NOMO-1 treated with dmso at 0.1 percent for 144 hours (cell line): ENCODE measurements around the gene MTREX.

ENCODE experiments used
- DNase-seq: peaks from one replicate; lab custom pipeline; 2025; ENCODE audit not compliant: unreplicated experiment; lab: John Stamatoyannopoulos, UW

Gene MTREX

GRCh38 chr5:55324815-55325418 lies 17.1 kb downstream of the MTREX start:
- no peak for DNase-seq

DNA sequence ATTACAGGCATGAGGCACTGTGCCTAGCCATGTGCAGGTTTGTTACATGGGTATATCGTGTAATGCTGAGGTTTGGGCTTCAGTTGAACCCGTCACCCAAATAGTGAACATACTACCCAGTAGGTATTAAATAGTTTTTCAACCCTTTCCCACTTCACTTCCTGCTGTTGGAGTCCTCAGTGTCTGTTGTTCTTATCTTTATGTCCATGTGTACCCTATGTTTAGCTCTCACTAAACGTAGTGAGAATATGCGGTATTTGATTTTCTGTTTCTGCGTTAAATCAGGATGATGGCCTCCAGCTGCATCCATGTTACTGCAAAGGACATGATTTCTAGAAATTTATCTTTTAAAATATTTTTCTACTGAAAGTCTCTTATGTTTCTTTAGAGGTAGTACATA lies 17.8 kb downstream of the MTREX start:
- DNase-seq = no peak

DNA sequence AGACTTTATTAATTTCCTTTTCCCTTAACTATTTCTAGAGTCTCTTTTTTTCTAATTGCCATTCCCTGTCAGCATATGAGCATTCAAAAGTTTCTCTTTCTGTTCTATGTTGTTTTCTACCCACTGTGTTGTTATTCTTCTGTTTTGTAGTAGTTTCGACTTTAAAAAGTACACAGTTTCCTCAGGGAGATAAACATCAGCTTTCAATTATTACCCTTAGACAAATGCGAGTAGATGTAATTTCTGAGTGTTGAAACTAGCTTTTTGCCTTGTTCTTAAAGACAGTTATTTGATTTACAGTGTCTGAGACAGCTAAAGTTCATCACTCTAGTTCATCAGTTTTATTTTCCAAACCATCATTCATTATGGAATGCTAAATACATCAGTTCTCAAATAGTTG lies 19.5 kb downstream of the MTREX start:
- no peak for DNase-seq

DNA sequence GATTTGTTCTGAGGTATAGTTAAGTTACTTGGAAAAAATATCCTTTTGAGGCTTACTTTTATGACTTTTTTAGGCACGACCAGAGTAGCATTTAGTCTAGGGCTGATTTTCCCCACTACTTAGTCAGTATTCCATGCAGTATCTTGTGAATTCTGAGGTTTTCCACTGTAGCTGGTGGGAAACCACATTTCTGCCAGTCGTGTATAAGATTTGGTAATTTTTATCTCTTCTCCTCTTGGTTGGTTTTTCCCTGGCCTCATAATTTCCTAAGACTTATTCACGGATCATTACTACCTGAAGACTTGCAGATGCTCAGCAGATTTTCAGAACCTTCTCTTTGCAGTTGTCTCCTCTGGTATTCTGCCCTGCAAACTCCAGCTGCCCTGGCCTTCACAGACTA lies 23.5 kb downstream of the MTREX start:
- DNase-seq = no peak

DNA sequence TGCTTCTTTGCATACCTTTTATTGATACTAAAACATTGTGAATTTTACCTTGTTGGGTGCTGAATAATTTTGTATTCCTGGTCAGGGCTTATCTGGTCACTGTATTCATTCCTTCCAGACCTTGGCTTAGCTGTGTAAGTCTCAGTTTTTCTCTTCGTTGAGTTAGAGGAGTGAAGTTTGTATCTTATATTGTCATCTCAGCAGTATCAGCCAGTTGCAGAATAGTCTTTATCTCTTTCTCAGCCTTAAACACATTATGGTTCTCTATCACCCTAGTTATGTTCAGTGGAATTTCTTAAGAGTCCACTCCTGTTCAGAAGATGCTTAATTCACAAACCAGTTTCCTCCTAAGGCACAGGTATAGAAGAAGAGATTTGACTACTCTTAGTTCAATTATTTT lies 25.2 kb downstream of the MTREX start:
- no peak for DNase-seq

GRCh38 chr5:55333811-55334210 lies 26.0 kb downstream of the MTREX start:
- no peak for DNase-seq

DNA sequence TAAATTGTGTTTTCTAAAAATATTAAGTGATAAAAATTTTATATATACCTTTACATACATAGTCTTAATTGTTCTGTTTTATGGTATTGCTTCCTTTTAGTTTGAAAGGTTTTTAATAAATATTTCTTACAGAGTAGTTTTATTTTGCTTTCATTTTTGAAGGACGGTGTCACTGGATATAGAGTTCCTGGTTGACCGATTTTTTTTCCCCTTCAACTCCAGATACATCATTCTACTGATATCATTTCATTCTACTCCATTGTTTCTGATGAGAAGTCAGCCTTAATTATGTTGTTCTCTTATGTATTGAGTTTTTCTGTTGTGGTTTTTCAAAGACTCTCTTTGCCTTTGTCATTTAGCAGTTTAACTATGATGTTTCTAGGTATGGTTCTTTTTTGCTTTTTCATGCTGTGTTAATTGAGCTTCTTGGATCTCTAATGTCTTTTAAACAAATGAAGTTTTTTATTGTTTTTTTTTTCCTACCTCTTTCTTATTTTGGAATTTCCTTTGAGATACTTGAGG lies 30.4 kb downstream of the MTREX start:
- no peak for DNase-seq

GRCh38 chr5:55338810-55339243 lies 31.0 kb downstream of the MTREX start:
- DNase-seq = no peak

DNA sequence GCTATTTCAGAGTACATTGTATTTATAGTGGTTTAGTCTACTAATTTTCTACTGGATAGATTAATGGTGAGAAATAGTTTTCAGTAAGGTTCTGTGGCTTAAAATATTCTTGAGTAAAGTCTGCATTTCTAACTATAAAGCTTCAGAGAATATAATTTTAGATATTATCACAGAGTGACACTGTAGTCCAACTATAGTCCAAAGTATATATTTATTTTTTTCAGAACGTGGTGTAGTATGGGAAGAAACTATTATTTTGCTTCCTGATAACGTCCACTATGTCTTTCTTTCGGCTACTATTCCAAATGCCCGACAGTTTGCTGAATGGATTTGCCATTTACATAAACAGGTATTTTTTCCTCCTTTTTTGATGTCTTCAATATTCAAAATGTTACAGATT lies 35.3 kb downstream of the MTREX start:
- no peak for DNase-seq

GRCh38 chr5:55343609-55344008 lies 35.8 kb downstream of the MTREX start:
- no peak for DNase-seq

DNA sequence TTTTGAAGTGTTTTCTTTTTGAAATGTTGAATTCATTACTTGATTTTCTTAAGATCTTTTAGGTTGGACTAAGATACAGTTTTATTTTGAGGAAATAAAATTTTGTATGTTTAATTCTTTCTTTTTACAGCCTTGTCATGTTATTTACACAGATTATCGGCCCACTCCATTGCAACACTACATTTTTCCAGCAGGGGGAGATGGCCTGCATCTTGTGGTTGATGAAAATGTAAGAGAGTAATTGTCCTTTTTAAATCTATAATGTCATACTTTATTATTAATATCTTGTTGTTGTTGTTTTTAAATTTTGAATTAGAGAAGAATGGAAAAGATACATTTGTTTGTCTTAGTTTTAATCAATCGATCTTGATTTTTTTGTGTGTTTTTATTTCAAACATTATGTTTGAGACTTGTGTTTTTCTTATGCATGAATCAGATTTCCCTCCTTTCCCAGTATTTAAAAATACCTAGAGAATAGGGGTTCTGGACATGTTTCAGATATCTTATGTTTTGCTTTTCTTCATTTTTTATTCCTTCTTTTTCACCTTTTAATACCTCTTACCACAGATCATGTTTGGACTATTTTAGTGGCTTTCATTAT lies 36.7 kb downstream of the MTREX start:
- DNase-seq = no peak

DNA sequence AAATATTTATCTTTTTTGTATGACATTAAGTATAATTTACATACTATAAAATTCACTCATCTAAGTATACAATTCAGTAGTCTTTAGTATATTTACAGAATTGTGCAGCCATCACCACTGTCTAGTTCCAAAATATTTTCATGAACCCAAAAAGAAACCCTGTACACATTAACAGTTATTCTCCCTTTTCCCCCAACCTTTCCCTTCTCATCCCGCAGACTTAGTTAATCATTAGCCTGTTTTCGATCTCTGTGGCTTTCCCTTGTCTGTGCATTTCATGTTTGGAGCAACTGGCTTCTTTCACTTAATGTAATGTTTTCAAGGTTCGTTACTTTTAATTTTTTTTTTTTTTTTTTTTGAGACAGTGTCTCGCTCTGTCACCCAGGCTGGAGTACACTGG lies 37.5 kb downstream of the MTREX start:
- no peak for DNase-seq

DNA sequence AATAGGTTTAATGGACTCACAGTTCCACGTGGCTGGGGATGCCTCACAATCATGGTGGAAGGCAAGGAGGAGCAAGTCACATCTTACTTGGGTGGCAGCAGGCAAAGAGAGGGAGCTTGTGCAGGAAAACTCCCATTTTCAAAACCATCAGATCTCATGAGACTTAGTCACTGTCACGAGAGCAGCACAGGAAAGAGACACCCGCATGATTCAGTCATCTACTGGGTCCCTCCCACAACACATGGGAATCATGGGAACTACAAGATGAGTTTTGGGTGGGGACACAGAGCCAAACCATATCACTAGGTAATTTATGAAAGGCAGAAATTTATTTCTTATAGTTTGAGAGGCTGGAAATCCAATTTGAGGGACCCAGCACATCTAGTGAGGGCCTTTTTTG lies 40.0 kb downstream of the MTREX start:
- no peak for DNase-seq

DNA sequence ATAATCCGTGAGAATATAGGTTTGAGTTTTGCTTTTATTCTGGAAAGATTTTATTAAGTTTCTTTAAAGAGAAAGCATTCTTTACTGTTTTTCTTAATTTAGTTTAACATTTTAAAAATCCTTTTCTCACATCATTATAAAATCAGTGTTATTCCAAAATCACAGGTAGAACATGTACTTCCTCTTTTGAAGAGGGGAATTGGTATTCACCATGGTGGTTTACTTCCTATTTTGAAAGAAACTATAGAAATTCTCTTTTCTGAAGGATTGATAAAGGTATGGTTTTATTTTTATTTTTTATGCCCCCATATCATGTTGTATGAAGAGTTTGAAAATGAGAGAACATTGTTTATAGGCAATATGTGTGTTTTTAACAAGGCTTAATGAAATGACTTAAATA lies 43.0 kb downstream of the MTREX start:
- no peak for DNase-seq

DNA sequence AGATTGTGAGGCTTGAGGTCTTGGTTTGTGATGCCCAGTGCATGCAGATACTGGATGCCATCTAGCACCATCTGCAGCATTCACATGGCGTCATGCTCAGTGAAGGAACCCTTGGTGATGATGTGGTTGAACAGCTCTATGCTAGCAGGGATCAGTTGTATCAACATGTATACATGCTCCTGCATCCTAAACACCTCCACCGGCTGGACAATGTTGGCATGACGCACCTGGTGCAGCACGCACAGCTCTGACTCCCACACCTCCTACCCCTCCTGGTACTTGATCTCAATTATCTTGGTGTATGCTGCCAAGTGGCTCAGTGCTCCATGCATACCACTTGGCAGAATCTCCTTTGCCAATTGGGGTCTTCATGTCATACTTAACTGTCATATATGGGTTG lies 49.1 kb downstream of the MTREX start:
- no peak for DNase-seq

DNA sequence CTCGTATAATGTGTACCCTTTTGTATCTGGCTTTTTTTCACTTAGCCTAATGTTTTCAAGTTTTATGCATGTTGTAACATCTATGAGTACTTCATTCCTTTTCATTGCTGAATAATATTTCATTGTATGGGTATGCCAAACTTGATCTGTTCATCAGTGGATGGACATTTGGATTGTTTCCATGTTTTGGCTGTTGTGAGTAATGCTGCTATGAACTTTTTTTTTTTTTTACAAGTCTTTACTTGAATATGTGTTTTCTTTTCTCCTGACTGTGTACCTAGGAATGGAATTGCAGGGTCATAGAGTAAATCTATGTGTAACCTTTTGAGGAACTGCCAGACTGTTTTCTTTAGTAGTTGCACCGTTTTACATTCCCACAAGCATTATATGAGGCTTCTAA lies 52.4 kb downstream of the MTREX start:
- no peak for DNase-seq

- DNase-seq = no peak
These were observed 56.1 kb downstream of the MTREX start for GRCh38 chr5:55363856-55364255.

DNA sequence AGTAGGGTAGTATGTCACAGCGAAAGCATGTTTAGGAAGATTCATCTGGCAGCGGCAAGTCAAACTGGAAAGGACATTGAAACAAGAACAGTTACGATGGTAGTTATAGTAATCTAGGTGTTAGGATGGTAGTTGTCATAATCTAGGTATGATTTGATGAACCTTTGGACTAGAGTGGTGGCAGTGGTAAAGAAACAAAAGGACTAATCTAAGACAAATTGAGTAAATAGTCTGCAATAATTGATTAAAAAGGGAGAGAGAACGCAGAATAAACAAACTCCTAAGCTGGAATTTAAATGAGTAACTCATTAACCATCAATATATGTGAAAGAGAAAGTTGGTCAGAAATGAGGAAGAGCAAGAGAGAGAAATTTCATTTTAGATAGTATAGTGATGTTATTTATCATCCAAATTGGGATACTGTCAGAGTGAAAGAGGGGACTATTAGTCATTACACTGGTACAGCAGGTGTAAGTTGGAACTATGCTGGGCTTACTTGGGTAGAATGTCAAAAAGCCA lies 56.8 kb downstream of the MTREX start:
- no peak for DNase-seq

DNA sequence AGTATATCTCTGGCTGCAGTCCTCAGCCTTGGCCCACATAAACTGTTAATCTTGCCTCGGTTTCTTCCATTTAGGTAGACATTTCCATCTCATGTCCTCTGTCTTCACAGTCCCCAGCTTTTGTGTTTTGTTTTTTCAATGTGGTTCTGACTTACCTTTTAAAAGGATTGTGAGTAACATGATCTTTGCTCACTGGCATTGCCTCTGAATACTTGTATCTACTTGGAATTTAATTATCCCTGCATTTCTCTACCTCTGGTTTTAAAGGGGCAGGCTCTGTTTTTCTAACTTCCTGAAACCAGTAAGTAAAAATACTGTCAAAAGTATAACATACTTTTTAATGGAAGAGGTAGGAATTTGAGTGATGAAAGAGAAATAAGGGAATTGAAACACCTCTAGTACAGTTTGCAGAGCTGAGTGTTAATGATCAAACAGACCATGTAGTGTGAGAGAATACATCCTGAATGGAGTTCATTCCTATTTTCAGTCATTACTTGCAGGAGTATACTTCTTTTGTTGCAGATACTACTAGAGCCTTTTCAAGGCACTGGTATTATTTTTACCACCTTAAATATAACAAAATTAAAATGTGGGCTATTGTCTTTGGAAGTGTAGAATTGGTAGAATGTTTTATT lies 62.6 kb downstream of the MTREX start:
- no peak for DNase-seq

DNA sequence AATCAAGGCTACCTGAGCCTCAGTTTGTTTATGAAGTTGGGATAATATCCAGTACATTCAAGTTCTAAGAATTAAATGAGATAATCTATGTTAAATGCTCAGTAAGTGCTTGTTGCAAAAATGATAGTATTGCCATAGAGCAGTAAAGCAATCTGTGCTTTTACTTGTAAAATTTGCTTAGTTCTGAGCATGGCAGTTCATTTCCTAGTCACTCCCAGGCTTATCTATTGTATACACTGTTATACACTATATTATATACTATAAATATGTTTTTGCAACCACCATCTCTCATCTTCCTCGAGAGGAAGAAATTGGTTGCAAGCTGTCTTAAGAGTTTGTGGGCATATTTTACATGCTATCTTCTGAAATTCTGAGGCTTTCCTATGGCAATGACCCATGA lies 63.4 kb downstream of the MTREX start:
- no peak for DNase-seq

DNA sequence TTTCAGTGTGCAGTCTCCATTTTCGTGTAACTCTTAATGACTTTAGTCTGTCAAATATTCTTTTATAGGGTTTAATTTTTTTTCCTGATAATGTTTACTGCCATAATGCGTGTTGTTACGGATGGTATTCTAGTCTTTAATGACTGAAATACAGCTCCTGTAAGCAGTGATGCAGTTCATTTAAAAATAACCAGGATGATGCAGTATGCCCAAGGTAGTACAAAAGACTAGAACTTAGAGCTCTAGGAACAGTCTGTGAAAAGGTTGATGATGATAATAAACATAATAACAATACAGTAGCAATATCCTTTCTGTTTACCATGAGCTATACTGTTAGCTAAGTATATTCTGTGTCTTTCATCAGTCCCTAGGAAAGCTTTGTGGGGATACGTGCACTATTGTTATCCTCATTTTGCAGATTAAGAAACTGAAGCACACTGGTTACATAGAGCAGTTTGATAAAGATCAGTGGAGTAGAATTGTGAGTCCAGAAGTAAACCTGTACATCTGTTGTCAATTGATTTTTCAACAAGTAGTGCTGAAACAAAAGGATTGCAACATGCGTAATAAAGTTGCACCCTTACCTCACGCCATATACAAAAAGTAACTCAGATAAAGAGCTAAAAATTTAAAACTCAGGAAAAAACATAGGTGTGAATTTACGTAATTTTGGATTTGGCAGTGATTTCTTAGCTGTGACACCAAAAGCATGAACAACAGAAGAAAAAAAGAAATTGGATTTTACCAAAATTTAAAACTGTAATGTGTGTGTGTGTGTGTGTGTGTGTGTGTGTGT lies 64.5 kb downstream of the MTREX start:
- DNase-seq = no peak

GRCh38 chr5:55377810-55378209 lies 70.0 kb downstream of the MTREX start:
- no peak for DNase-seq
